T-cell (primary cell): ENCODE data around the gene MSH6. TPM values are rescaled to one million over a fixed set of nuclear protein-coding genes. Genes with fewer than 3 reads are reported as not detected.

Experiments
- total RNA-seq, 35 experiments: library from RNA in 6 of 35; stranded (reverse) in 6 of 35; fragments of 120-200 nt in 1 of 35; gene quantifications; one replicate each; pipeline versions ENCODE4 v1.2.1 to v1.2.4 and lab custom pipeline; 2013 to 2026

MSH6 gene
- total RNA-seq, 5 donors from 2014 or later (not counting 1 experiment from before 2014, with no cell fraction given): 32.6 to 46.0 (median 43.8) TPM

Other genes starting within 250 kb of the MSH6 start
- gene KCNK12, start 212.2 kb upstream of the MSH6 start, total RNA-seq: under 1 TPM; 0.10 to 0.44 (median 0.37) TPM
- gene FBXO11, start 123.4 kb downstream of the MSH6 start, total RNA-seq: 10 to 100 TPM; 70.2 to 90.0 (median 74.6) TPM